ENCODE measurements around the gene CARNS1.
A peak's percentile ranks its signal among the peaks of the same experiment; 100 is the strongest.

Gene CARNS1

GRCh38 chr11:67441098-67441563, 25.7 kb downstream of the CARNS1 start:
- no peak for TF ChIP-seq CTCF (conservative IDR thresholded peaks at IDR 0.05; ENCODE audit: low read depth)
- DNase-seq (ENCODE audit: low spot score): no peak
- POLR2A ChIA-PET (ENCODE audit: low non-redundant PET): interaction anchor here (0.6 kb wide), 1 partner anchor 39 kb away, joined by 5 read pairs; the partner anchor contains the start of gene PPP1CA
- CTCF ChIA-PET: interaction anchor here (0.6 kb wide), 1 partner anchor 29 kb away, joined by 3 read pairs; no protein-coding TSS in a partner anchor
- peak overlapping the region; percentile 87 for H3K27ac ChIP-seq

GRCh38 chr11:67441731-67442351, 26.4 kb downstream of the CARNS1 start:
- ChIA-PET POLR2A (ENCODE audit: low non-redundant PET) (interaction anchor here (0.6 kb wide), 1 partner anchor 40 kb away, joined by 5 read pairs; the partner anchor contains the start of gene PPP1CA), CTCF (no interaction called here)
- peak overlapping the region; percentile 87 for H3K27ac ChIP-seq
- no peak for TF ChIP-seq CTCF (conservative IDR thresholded peaks at IDR 0.05; ENCODE audit: low read depth)
- DNase-seq (ENCODE audit: low spot score): no peak

- DNase-seq (ENCODE audit: low spot score): no peak
- H3K27ac ChIP-seq: peak overlapping the region; percentile 87
- ChIA-PET POLR2A (ENCODE audit: low non-redundant PET) (interaction anchor here (0.6 to 0.7 kb wide), 4 partner anchors 12 to 151 kb away, joined by 3 to 9 read pairs (median 4); partner anchors contain the start of gene PITPNM1), CTCF (interaction anchor here (0.7 kb wide), 1 partner anchor 35 kb away, joined by 4 read pairs; no protein-coding TSS in a partner anchor)
- TF ChIP-seq CTCF (conservative IDR thresholded peaks at IDR 0.05; ENCODE audit: low read depth): no peak
These were observed 27.3 kb downstream of the CARNS1 start for GRCh38 chr11:67442504-67443404.

GRCh38 chr11:67445515-67445914, 30.0 kb downstream of the CARNS1 start:
- CTCF ChIA-PET: no interaction called here
- H3K27ac ChIP-seq: no peak overlapping the region
- DNase-seq (ENCODE audit: low spot score): no peak
- POLR2A ChIA-PET (ENCODE audit: low non-redundant PET): no interaction called here
- no peak for TF ChIP-seq CTCF (conservative IDR thresholded peaks at IDR 0.05; ENCODE audit: low read depth)

GRCh38 chr11:67448220-67448609, 32.7 kb downstream of the CARNS1 start:
- no peak overlapping the region for H3K27ac ChIP-seq
- no peak for DNase-seq (ENCODE audit: low spot score)
- CTCF ChIA-PET: interaction anchor here (0.6 kb wide), 2 partner anchors 9 to 97 kb away, joined by 3 to 4 read pairs; no protein-coding TSS in a partner anchor
- no peak for TF ChIP-seq CTCF (conservative IDR thresholded peaks at IDR 0.05; ENCODE audit: low read depth)
- POLR2A ChIA-PET (ENCODE audit: low non-redundant PET): no interaction called here
